HepG2 (cell line): ENCODE results near the gene IRF5. TPM values are rescaled to one million over a fixed set of nuclear protein-coding genes. Genes with fewer than 3 reads are reported as not detected.
A peak's percentile ranks its signal among the peaks of the same experiment; 100 is the strongest.

ENCODE experiments used
- ADNP ChIP-seq: sonication (generic); formaldehyde crosslinking; IDR thresholded peaks from 2 replicates; pipeline ENCODE4 v1.4.0; 2020; ENCODE audit warnings: missing genetic modification reagents
- ARHGAP35 ChIP-seq: sonication (generic); formaldehyde crosslinking; IDR thresholded peaks from 2 replicates; pipeline ENCODE4 v1.9.0; 2022; ENCODE audit warnings: mild to moderate bottlenecking, inconsistent platforms, moderate library complexity, missing genetic modification reagents, borderline replicate concordance
- ATF7-NPFF ChIP-seq: sonication (generic); formaldehyde crosslinking; IDR thresholded peaks from 2 replicates; pipeline ENCODE4 v1.8.1; 2023; ENCODE audit warnings: mild to moderate bottlenecking, low read depth, missing genetic modification reagents, moderate library complexity
- CBX2 ChIP-seq, 2 experiments: fragments of 200-600 bp in 1 of 2; sonication (generic); formaldehyde crosslinking in 1 of 2; IDR thresholded peaks; 2 replicates each; pipeline versions ENCODE4 v1.7.0 to v1.8.1; 2018 to 2022; ENCODE audit warnings: low read depth in 2 of 2, low read length in 1 of 2, mild to moderate bottlenecking in 1 of 2, missing genetic modification reagents in 1 of 2
- CREB1 ChIP-seq, 2 experiments: fragments of 450-650 bp in 1 of 2; IDR thresholded peaks; 2 replicates each; pipeline ENCODE4 v1.6.1; 2016 to 2017; ENCODE audit warnings: control low read depth in 1 of 2, mild to moderate bottlenecking in 1 of 2, missing compliant biosample characterization in 1 of 2, missing genetic modification characterization in 1 of 2
- DNMT3B ChIP-seq: conservative IDR thresholded peaks from 2 replicates; pipeline ENCODE4 v1.6.1; 2016; ENCODE audit warnings: missing biosample characterization, control low read depth
- EHMT2 ChIP-seq: fragments of 200-600 bp; sonication (generic); IDR thresholded peaks from 2 replicates; pipeline ENCODE4 v1.7.0; 2017; ENCODE audit warnings: antibody characterized with exemption, low read depth, low read length, borderline replicate concordance
- HNRNPLL ChIP-seq: fragments of 200-400 bp; formaldehyde crosslinking; IDR thresholded peaks from 2 replicates; pipeline ENCODE4 v1.6.1; 2017; ENCODE audit warnings: mild to moderate bottlenecking, low read depth, low read length; ENCODE audit not compliant: poor library complexity, severe bottlenecking
- JUN ChIP-seq: sonication (generic); formaldehyde crosslinking; IDR thresholded peaks from 2 replicates; pipeline ENCODE4 v1.4.0; 2020; ENCODE audit warnings: mild to moderate bottlenecking, missing genetic modification reagents
- KLF13 ChIP-seq: sonication (generic); formaldehyde crosslinking; IDR thresholded peaks from 2 replicates; pipeline ENCODE4 v1.4.0; 2020; ENCODE audit warnings: mild to moderate bottlenecking, missing genetic modification reagents
- SAP130 ChIP-seq: IDR thresholded peaks from 2 replicates; pipeline ENCODE4 v1.6.1; 2016; ENCODE audit warnings: low read depth
- SSRP1 ChIP-seq: IDR thresholded peaks from 2 replicates; pipeline ENCODE4 v1.6.1; 2016; ENCODE audit warnings: control low read depth
- ZFP62 ChIP-seq: sonication (generic); formaldehyde crosslinking; IDR thresholded peaks from 2 replicates; pipeline ENCODE4 v1.4.0; 2020; ENCODE audit warnings: missing genetic modification reagents
- ZNF235 ChIP-seq: sonication (generic); formaldehyde crosslinking; IDR thresholded peaks from 2 replicates; pipeline ENCODE4 v1.8.1; 2023; ENCODE audit warnings: mild to moderate bottlenecking, missing genetic modification reagents, borderline replicate concordance
- ZNF326 ChIP-seq: sonication (generic); formaldehyde crosslinking; IDR thresholded peaks from 2 replicates; pipeline ENCODE4 v1.4.0; 2020; ENCODE audit warnings: missing genetic modification reagents, borderline replicate concordance
- ZNF329 ChIP-seq: sonication (generic); formaldehyde crosslinking; IDR thresholded peaks from 2 replicates; pipeline ENCODE4 v1.9.0; 2021; ENCODE audit warnings: low read depth, mild to moderate bottlenecking, missing genetic modification reagents
- ZNF501 ChIP-seq: sonication (generic); formaldehyde crosslinking; IDR thresholded peaks from 2 replicates; pipeline ENCODE4 v1.5.1; 2020; ENCODE audit warnings: mild to moderate bottlenecking, moderate library complexity, missing genetic modification reagents
- ZNF547 ChIP-seq: sonication (generic); formaldehyde crosslinking; IDR thresholded peaks from 2 replicates; pipeline ENCODE4 v1.5.1; 2020; ENCODE audit warnings: mild to moderate bottlenecking, missing genetic modification reagents
- ZNF572 ChIP-seq: sonication (generic); formaldehyde crosslinking; IDR thresholded peaks from 2 replicates; pipeline ENCODE4 v1.5.1; 2020; ENCODE audit warnings: mild to moderate bottlenecking, missing genetic modification reagents
- ZNF777 ChIP-seq: sonication (generic); formaldehyde crosslinking; IDR thresholded peaks from 2 replicates; pipeline ENCODE4 v1.4.0; 2020; ENCODE audit warnings: missing genetic modification reagents
- polyA plus RNA-seq, 8 experiments: library from polyadenylated mRNA; depleted of rRNA in 3 of 8; stranded (reverse) in 7 of 8; unstranded in 1 of 8; fragments of >200 nt; fragmentation: Illumina TruSeq in 4 of 8; extraction: Trizol in 4 of 8; gene quantifications; 2 replicates each; pipeline versions ENCODE4 v1.2.1 to v1.2.3, GENCODE V29; 2011 to 2016; ENCODE audit warnings: low read depth in 4 of 8, missing spikeins in 1 of 8, mixed read lengths in 1 of 8; ENCODE audit not compliant: insufficient read depth in 1 of 8
- total RNA-seq, 5 experiments: library from RNA; depleted of rRNA; stranded (reverse); fragments of >200 nt; fragmentation: Illumina TruSeq; extraction: Trizol; gene quantifications; 2 replicates each; pipeline ENCODE4 v1.2.3, GENCODE V29; 2016; ENCODE audit warnings: low read depth in 1 of 5
- TF ChIP-seq, protein P1 (sequence below): fragments of 450-650 bp; IDR thresholded peaks from 2 replicates; pipeline ENCODE4 v1.6.1; 2017; ENCODE audit warnings: mild to moderate bottlenecking
- TF ChIP-seq, protein P2 (sequence below): sonication (generic); formaldehyde crosslinking; IDR thresholded peaks from 2 replicates; pipeline ENCODE4 v1.4.0; 2020; ENCODE audit warnings: missing genetic modification reagents, low read depth, mild to moderate bottlenecking, borderline replicate concordance
- TF ChIP-seq, protein P3 (sequence below): sonication (generic); formaldehyde crosslinking; IDR thresholded peaks from 2 replicates; pipeline ENCODE4 v1.5.0; 2020; ENCODE audit warnings: missing genetic modification reagents

The IRF5 gene
- total and polyA plus RNA-seq, 2 of the 13 experiments (the other 11 are each of a cell fraction or from before 2014, with no cell fraction given), result 2.0 to 2.9 TPM

- no peak for TF ChIP-seq HNRNPLL
- TF ChIP-seq ARHGAP35 (CRISPR knock-in tag), result no peak
- TF ChIP-seq KLF13 (CRISPR knock-in tag), result no peak
- TF ChIP-seq, protein P1, sequence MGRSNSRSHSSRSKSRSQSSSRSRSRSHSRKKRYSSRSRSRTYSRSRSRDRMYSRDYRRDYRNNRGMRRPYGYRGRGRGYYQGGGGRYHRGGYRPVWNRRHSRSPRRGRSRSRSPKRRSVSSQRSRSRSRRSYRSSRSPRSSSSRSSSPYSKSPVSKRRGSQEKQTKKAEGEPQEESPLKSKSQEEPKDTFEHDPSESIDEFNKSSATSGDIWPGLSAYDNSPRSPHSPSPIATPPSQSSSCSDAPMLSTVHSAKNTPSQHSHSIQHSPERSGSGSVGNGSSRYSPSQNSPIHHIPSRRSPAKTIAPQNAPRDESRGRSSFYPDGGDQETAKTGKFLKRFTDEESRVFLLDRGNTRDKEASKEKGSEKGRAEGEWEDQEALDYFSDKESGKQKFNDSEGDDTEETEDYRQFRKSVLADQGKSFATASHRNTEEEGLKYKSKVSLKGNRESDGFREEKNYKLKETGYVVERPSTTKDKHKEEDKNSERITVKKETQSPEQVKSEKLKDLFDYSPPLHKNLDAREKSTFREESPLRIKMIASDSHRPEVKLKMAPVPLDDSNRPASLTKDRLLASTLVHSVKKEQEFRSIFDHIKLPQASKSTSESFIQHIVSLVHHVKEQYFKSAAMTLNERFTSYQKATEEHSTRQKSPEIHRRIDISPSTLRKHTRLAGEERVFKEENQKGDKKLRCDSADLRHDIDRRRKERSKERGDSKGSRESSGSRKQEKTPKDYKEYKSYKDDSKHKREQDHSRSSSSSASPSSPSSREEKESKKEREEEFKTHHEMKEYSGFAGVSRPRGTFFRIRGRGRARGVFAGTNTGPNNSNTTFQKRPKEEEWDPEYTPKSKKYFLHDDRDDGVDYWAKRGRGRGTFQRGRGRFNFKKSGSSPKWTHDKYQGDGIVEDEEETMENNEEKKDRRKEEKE, result no peak
- TF ChIP-seq ATF7-NPFF (CRISPR knock-in tag), result 0 out of 2 replicates have a peak, but pooled peaks have one; percentile 23
- TF ChIP-seq ZNF326 (CRISPR knock-in tag), result no peak
- no peak for TF ChIP-seq CBX2 (IDR thresholded peaks at IDR 0.05; ENCODE audit: low read depth, low read length)
- TF ChIP-seq CBX2 (CRISPR knock-in tag; IDR thresholded peaks at IDR 0.05; ENCODE audit: low read depth), result no peak
- TF ChIP-seq, protein P2, sequence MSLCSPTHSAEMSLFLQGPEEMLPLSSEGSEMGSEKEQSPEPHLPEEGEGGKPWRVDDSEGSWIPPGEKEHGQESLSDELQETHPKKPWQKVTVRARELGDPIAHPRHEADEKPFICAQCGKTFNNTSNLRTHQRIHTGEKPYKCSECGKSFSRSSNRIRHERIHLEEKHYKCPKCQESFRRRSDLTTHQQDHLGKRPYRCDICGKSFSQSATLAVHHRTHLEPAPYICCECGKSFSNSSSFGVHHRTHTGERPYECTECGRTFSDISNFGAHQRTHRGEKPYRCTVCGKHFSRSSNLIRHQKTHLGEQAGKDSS (CRISPR knock-in tag), result no peak
- TF ChIP-seq ZNF777, result peak; percentile 74
- no peak for TF ChIP-seq JUN
- peak; percentile 22; the same call in 1 of the 2 replicates for TF ChIP-seq SAP130 (CRISPR knock-in tag)
- 0 out of 2 replicates have a peak, but pooled peaks have one; percentile 30 for TF ChIP-seq ZNF235 (CRISPR knock-in tag)
- TF ChIP-seq CREB1 (IDR thresholded peaks at IDR 0.05), result no peak
- no peak for TF ChIP-seq CREB1 (CRISPR knock-in tag; IDR thresholded peaks at IDR 0.05)
- no peak for TF ChIP-seq ZNF329
- no peak for TF ChIP-seq EHMT2
- TF ChIP-seq ZFP62, result no peak
- TF ChIP-seq ZNF547 (CRISPR knock-in tag), result no peak
- TF ChIP-seq, protein P3, sequence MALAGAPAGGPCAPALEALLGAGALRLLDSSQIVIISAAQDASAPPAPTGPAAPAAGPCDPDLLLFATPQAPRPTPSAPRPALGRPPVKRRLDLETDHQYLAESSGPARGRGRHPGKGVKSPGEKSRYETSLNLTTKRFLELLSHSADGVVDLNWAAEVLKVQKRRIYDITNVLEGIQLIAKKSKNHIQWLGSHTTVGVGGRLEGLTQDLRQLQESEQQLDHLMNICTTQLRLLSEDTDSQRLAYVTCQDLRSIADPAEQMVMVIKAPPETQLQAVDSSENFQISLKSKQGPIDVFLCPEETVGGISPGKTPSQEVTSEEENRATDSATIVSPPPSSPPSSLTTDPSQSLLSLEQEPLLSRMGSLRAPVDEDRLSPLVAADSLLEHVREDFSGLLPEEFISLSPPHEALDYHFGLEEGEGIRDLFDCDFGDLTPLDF (CRISPR knock-in tag), result no peak
- no peak for TF ChIP-seq DNMT3B (CRISPR knock-in tag)
- no peak for TF ChIP-seq ZNF501 (CRISPR knock-in tag)
- TF ChIP-seq SSRP1 (CRISPR knock-in tag), result no peak
- no peak for TF ChIP-seq ZNF572 (CRISPR knock-in tag)
- TF ChIP-seq ADNP (CRISPR knock-in tag), result no peak
Observed at GRCh38 chr7:128937647-128938543, at the start of gene IRF5 (continued).
